Sigmoid colon (tissue), 7 donors: ENCODE data around the gene CDC34. TPM values are rescaled to one million over a fixed set of nuclear protein-coding genes. Genes with fewer than 3 reads are reported as not detected.

ENCODE experiments used
- DNase-seq: peaks from one replicate; pipeline ENCODE4 v3.0.0-alpha.2; 2019
- H3K27ac ChIP-seq, 4 donors: fragments of 200-600 bp; sonication (generic); one replicate each; pipeline ENCODE4 v1.5.1; 2016 to 2019; ENCODE audit warnings: mild to moderate bottlenecking in 1 of 4
- H3K27me3 ChIP-seq, 3 donors: fragments of 200-600 bp; sonication (generic); one replicate each; pipeline ENCODE4 v1.5.1; 2019; ENCODE audit warnings: mild to moderate bottlenecking in 1 of 3
- H3K36me3 ChIP-seq, 4 donors: fragments of 200-600 bp; sonication (generic); one replicate each; pipeline ENCODE4 v1.5.1; 2016 to 2019
- H3K4me1 ChIP-seq, 4 donors: fragments of 200-600 bp; sonication (generic); one replicate each; pipeline ENCODE4 v1.5.1; 2017 to 2019
- H3K4me3 ChIP-seq, 4 donors: fragments of 200-600 bp; sonication (generic); one replicate each; pipeline ENCODE4 v1.5.1; 2017 to 2019; ENCODE audit warnings: mild to moderate bottlenecking in 2 of 4, moderate library complexity in 1 of 4
- H3K9me3 ChIP-seq, 4 donors: fragments of 200-600 bp in 3 of 4; sonication (generic) in 3 of 4; one replicate each; pipeline versions ENCODE4 v1.5.1 to v1.6.1; 2013 to 2019
- CTCF ChIP-seq, 4 experiments: fragments of 450-650 bp in 3 of 4; fragments of 200-600 bp in 1 of 4; IDR thresholded peaks; one replicate each; pipeline ENCODE4 v1.5.1; 2016 to 2019; ENCODE audit warnings: antibody characterized with exemption in 4 of 4, mild to moderate bottlenecking in 3 of 4, moderate library complexity in 2 of 4
- EP300 ChIP-seq, 4 donors: sonication (generic); formaldehyde crosslinking; IDR thresholded peaks; one replicate each; pipeline ENCODE4 v1.6.1; 2017; ENCODE audit warnings: antibody characterized with exemption in 4 of 4
- POLR2A ChIP-seq, 2 donors: fragments of 450-650 bp; IDR thresholded peaks; one replicate each; pipeline ENCODE4 v1.6.1; 2016; ENCODE audit warnings: antibody characterized with exemption in 2 of 2, mild to moderate bottlenecking in 2 of 2, moderate library complexity in 2 of 2
- POLR2AphosphoS5 ChIP-seq, 4 donors: sonication (generic); formaldehyde crosslinking; IDR thresholded peaks; one replicate each; pipeline ENCODE4 v1.6.1; 2017; ENCODE audit warnings: antibody characterized with exemption in 4 of 4
- WGBS, 2 donors: extraction: QIAGEN DNeasy Blood & Tissue Kit; methylation state at CpG; one replicate each; pipeline ENCODE4 v1.1.7; 2013; 5-methylcytosine and 5-hydroxymethylcytosine counted together
- intact Hi-C: fragments of 100-400 bp; cut with DNase I; formaldehyde crosslinking; loops from one replicate; pipeline ENCODE4 v1.15.1; 2023
- polyA plus RNA-seq, 3 donors: library from polyadenylated mRNA; stranded (reverse); fragments of 200-250 nt; gene quantifications; one replicate each; pipeline ENCODE4 v1.2.3, GENCODE V29; 2013
- total RNA-seq, 4 donors: library from RNA; depleted of rRNA; stranded (reverse); fragments of >200 nt; gene quantifications; one replicate each; pipeline ENCODE4 v1.1.0, GENCODE V29; 2016
- donor health status: healthy with polysubstance abuse.
- donor health status: Bipolar disorder and iron deficiency.
- donor health status: healthy.

The CDC34 gene
- total and polyA plus RNA-seq, 7 donors = 74.9 to 152 (median 96.7) TPM

GRCh38 chr19:533364-534058 lies 2.0 kb downstream of the CDC34 start:
- H3K4me3 ChIP-seq = peak overlapping the region; percentile 78 to 98 (median 94)
- peaks cover 0 to 43% (median 40%) of the 10 kb centered on the region in 4 donors for H3K4me1 ChIP-seq
- no peaks in the 10 kb centered on the region for H3K27me3 ChIP-seq
- peak; percentile 67 for DNase-seq
- WGBS, 2 donors = 41 to 47% methylated on average over 25 of the region's 25 CpGs
- intact Hi-C loops = loop anchor here (1.0 to 2.0 kb wide), 3 partner anchors 39 to 267 kb away; partner anchors contain the start of genes BSG and POLRMT
- peak overlapping the region; percentile 92 to 99 (median 98) for H3K27ac ChIP-seq
- peaks cover 18 to 30% (median 23%) of the 10 kb centered on the region in 4 donors for H3K36me3 ChIP-seq
- H3K9me3 ChIP-seq = no peaks in the 10 kb centered on the region
- TF ChIP-seq POLR2A (IDR thresholded peaks at IDR 0.05) = no peak
- no peak for TF ChIP-seq EP300 (IDR thresholded peaks at IDR 0.05)
- no peak for TF ChIP-seq POLR2AphosphoS5 (IDR thresholded peaks at IDR 0.05)
- TF ChIP-seq CTCF (IDR thresholded peaks at IDR 0.05) = no peak

- intact Hi-C loops = no loop called here
- Histone ChIP-seq H3K27me3 (no peaks in the 10 kb centered on the region), H3K27ac (peak overlapping the region; percentile 92 to 99 (median 98)), H3K4me1 (peaks cover 0 to 49% (median 42%) of the 10 kb centered on the region in 4 donors), H3K36me3 (peaks cover 24 to 36% (median 29%) of the 10 kb centered on the region in 4 donors), H3K4me3 (peak overlapping the region in 3 of 4 donors; percentile 78 to 94 (median 93)), H3K9me3 (no peaks in the 10 kb centered on the region)
- TF ChIP-seq CTCF (IDR thresholded peaks at IDR 0.05) = no peak
- TF ChIP-seq POLR2AphosphoS5 (IDR thresholded peaks at IDR 0.05) = no peak
- TF ChIP-seq POLR2A (IDR thresholded peaks at IDR 0.05) = no peak
- TF ChIP-seq EP300 (IDR thresholded peaks at IDR 0.05) = no peak
- WGBS, 2 donors = 85 to 86% methylated on average over 14 of the region's 14 CpGs
- peak; percentile 64 for DNase-seq
These were observed 2.5 kb downstream of the CDC34 start for GRCh38 chr19:534088-534487.

GRCh38 chr19:535017-535835 lies 3.7 kb downstream of the CDC34 start:
- peaks cover 30 to 43% (median 34%) of the 10 kb centered on the region in 4 donors for H3K36me3 ChIP-seq
- intact Hi-C loops = no loop called here
- H3K27me3 ChIP-seq = no peaks in the 10 kb centered on the region
- TF ChIP-seq POLR2AphosphoS5 (IDR thresholded peaks at IDR 0.05) (no peak), CTCF (IDR thresholded peaks at IDR 0.05) (no peak), POLR2A (IDR thresholded peaks at IDR 0.05) (no peak), EP300 (IDR thresholded peaks at IDR 0.05) (no peak)
- H3K4me3 ChIP-seq = no peak overlapping the region
- WGBS, 2 donors = 65 to 76% methylated on average over 16 of the region's 16 CpGs
- DNase-seq = peak; percentile 66
- no peaks in the 10 kb centered on the region for H3K9me3 ChIP-seq
- H3K4me1 ChIP-seq = peaks cover 0 to 52% (median 45%) of the 10 kb centered on the region in 4 donors
- peak overlapping the region; percentile 7 to 53 (median 36) for H3K27ac ChIP-seq

GRCh38 chr19:536031-536880 lies 4.7 kb downstream of the CDC34 start:
- Histone ChIP-seq H3K9me3 (no peaks in the 10 kb centered on the region), H3K4me3 (no peak overlapping the region), H3K27me3 (no peaks in the 10 kb centered on the region), H3K27ac (no peak overlapping the region), H3K4me1 (peaks cover 0 to 44% (median 39%) of the 10 kb centered on the region in 4 donors), H3K36me3 (peaks cover 32 to 49% (median 37%) of the 10 kb centered on the region in 4 donors)
- TF ChIP-seq POLR2AphosphoS5 (IDR thresholded peaks at IDR 0.05) (no peak), POLR2A (IDR thresholded peaks at IDR 0.05) (no peak), EP300 (IDR thresholded peaks at IDR 0.05) (no peak), CTCF (IDR thresholded peaks at IDR 0.05) (no peak)
- intact Hi-C loops = no loop called here
- 92 to 94% methylated on average over 55 of the region's 55 CpGs for WGBS, 2 donors
- no peak for DNase-seq
